HEK293 (cell line): ENCODE results near the gene EEF1AKMT4.

Experiments used
- CTCF ChIP-seq: fragments of 450-650 bp; formaldehyde crosslinking; IDR thresholded peaks from 2 replicates; pipeline ENCODE4 v1.5.1; 2016; ENCODE audit warnings: missing biosample characterization, missing genetic modification characterization
- KLF17 ChIP-seq: fragments of 450-650 bp; formaldehyde crosslinking; IDR thresholded peaks from 2 replicates; pipeline ENCODE4 v1.5.1; 2016; ENCODE audit warnings: missing biosample characterization, missing genetic modification characterization
- KLF8 ChIP-seq: fragments of 450-650 bp; formaldehyde crosslinking; IDR thresholded peaks from 2 replicates; pipeline ENCODE4 v1.5.1; 2016; ENCODE audit warnings: missing biosample characterization, missing genetic modification characterization
- KLF9 ChIP-seq: fragments of 450-650 bp; formaldehyde crosslinking; IDR thresholded peaks from 2 replicates; pipeline ENCODE4 v1.5.1; 2016; ENCODE audit warnings: missing biosample characterization, missing genetic modification characterization, low read depth
- PRDM10 ChIP-seq: fragments of 450-650 bp; formaldehyde crosslinking; IDR thresholded peaks from 2 replicates; pipeline ENCODE4 v1.5.1; 2016; ENCODE audit warnings: missing biosample characterization, missing genetic modification characterization
- PRDM4 ChIP-seq: fragments of 450-650 bp; formaldehyde crosslinking; IDR thresholded peaks from 2 replicates; pipeline ENCODE4 v1.5.1; 2017; ENCODE audit warnings: missing biosample characterization, missing genetic modification characterization
- REPIN1 ChIP-seq: fragments of 450-650 bp; formaldehyde crosslinking; IDR thresholded peaks from 2 replicates; pipeline ENCODE4 v1.5.1; 2017; ENCODE audit warnings: missing biosample characterization, missing genetic modification characterization, low read depth
- SCRT1 ChIP-seq: fragments of 450-650 bp; formaldehyde crosslinking; IDR thresholded peaks from 2 replicates; pipeline ENCODE4 v1.5.1; 2016; ENCODE audit warnings: missing biosample characterization, missing genetic modification characterization, borderline replicate concordance
- YY1 ChIP-seq: fragments of 450-650 bp; formaldehyde crosslinking; IDR thresholded peaks from 2 replicates; pipeline ENCODE4 v1.5.1; 2018; ENCODE audit warnings: missing biosample characterization, missing genetic modification characterization
- ZFHX2 ChIP-seq: fragments of 450-650 bp; formaldehyde crosslinking; conservative IDR thresholded peaks from 2 replicates; pipeline ENCODE4 v1.5.1; 2016; ENCODE audit warnings: missing biosample characterization, missing genetic modification characterization
- ZNF112 ChIP-seq: fragments of 450-650 bp; formaldehyde crosslinking; IDR thresholded peaks from 2 replicates; pipeline ENCODE4 v1.5.0; 2017; ENCODE audit warnings: missing biosample characterization, missing genetic modification characterization
- ZNF155 ChIP-seq: fragments of 450-650 bp; formaldehyde crosslinking; IDR thresholded peaks from 2 replicates; pipeline ENCODE4 v1.5.1; 2016; ENCODE audit warnings: missing biosample characterization, missing genetic modification characterization
- ZNF302 ChIP-seq: fragments of 450-650 bp; formaldehyde crosslinking; IDR thresholded peaks from 2 replicates; pipeline ENCODE4 v1.5.1; 2016; ENCODE audit warnings: missing biosample characterization, missing genetic modification characterization, low read depth
- ZNF324 ChIP-seq: fragments of 450-650 bp; formaldehyde crosslinking; IDR thresholded peaks from 2 replicates; pipeline ENCODE4 v1.5.1; 2016; ENCODE audit warnings: missing biosample characterization, missing genetic modification characterization
- ZNF350 ChIP-seq: fragments of 450-650 bp; formaldehyde crosslinking; IDR thresholded peaks from 2 replicates; pipeline ENCODE4 v1.5.0; 2017; ENCODE audit warnings: missing biosample characterization, mild to moderate bottlenecking, missing genetic modification characterization
- ZNF37A ChIP-seq: fragments of 450-650 bp; IDR thresholded peaks from 2 replicates; pipeline ENCODE4 v1.5.1; 2018; ENCODE audit warnings: missing biosample characterization, missing genetic modification characterization
- ZNF530 ChIP-seq: fragments of 450-650 bp; formaldehyde crosslinking; IDR thresholded peaks from 2 replicates; pipeline ENCODE4 v1.5.1; 2016; ENCODE audit warnings: low read depth, missing biosample characterization, missing genetic modification characterization
- ZNF555 ChIP-seq: fragments of 450-650 bp; formaldehyde crosslinking; conservative IDR thresholded peaks from 2 replicates; pipeline ENCODE4 v1.5.1; 2017; ENCODE audit warnings: missing biosample characterization, mild to moderate bottlenecking, missing genetic modification characterization, inconsistent platforms
- ZNF561 ChIP-seq: fragments of 450-650 bp; IDR thresholded peaks from 2 replicates; pipeline ENCODE4 v1.5.1; 2018; ENCODE audit warnings: missing biosample characterization, missing genetic modification characterization, borderline replicate concordance
- ZNF596 ChIP-seq: fragments of 450-650 bp; IDR thresholded peaks from 2 replicates; pipeline ENCODE4 v1.5.0; 2018; ENCODE audit warnings: missing biosample characterization, mild to moderate bottlenecking, missing genetic modification characterization, moderate library complexity
- ZNF600 ChIP-seq: fragments of 450-650 bp; formaldehyde crosslinking; IDR thresholded peaks from 2 replicates; pipeline ENCODE4 v1.5.1; 2016; ENCODE audit warnings: missing biosample characterization, missing genetic modification characterization
- ZNF610 ChIP-seq: fragments of 450-650 bp; formaldehyde crosslinking; IDR thresholded peaks from 2 replicates; pipeline ENCODE4 v1.5.1; 2016; ENCODE audit warnings: missing biosample characterization, missing genetic modification characterization, borderline replicate concordance
- ZNF624 ChIP-seq: fragments of 450-650 bp; formaldehyde crosslinking; IDR thresholded peaks from 2 replicates; pipeline ENCODE4 v1.5.1; 2017; ENCODE audit warnings: missing biosample characterization, missing genetic modification characterization
- ZNF654 ChIP-seq: fragments of 450-650 bp; formaldehyde crosslinking; IDR thresholded peaks from 2 replicates; pipeline ENCODE4 v1.5.1; 2016; ENCODE audit warnings: low read depth, missing biosample characterization, missing genetic modification characterization
- ZNF677 ChIP-seq: fragments of 450-650 bp; IDR thresholded peaks from 2 replicates; pipeline ENCODE4 v1.5.0; 2018; ENCODE audit warnings: missing biosample characterization, mild to moderate bottlenecking, missing genetic modification characterization, moderate library complexity
- ZNF692 ChIP-seq: fragments of 450-650 bp; formaldehyde crosslinking; IDR thresholded peaks from 2 replicates; pipeline ENCODE4 v1.5.1; 2016; ENCODE audit warnings: missing biosample characterization, missing genetic modification characterization
- ZNF792 ChIP-seq: fragments of 450-650 bp; formaldehyde crosslinking; IDR thresholded peaks from 2 replicates; pipeline ENCODE4 v1.5.1; 2016; ENCODE audit warnings: missing biosample characterization, missing genetic modification characterization
- ZNF830 ChIP-seq: fragments of 450-650 bp; IDR thresholded peaks from 2 replicates; pipeline ENCODE4 v1.5.0; 2018; ENCODE audit warnings: missing biosample characterization, missing genetic modification characterization, low read depth, mild to moderate bottlenecking, moderate library complexity
- ZXDB ChIP-seq: fragments of 450-650 bp; formaldehyde crosslinking; IDR thresholded peaks from 2 replicates; pipeline ENCODE4 v1.5.1; 2016; ENCODE audit warnings: missing biosample characterization, missing genetic modification characterization

EEF1AKMT4 gene

GRCh38 chr3:184298759-184299487 lies 49.5 kb downstream of the EEF1AKMT4 start, which contains the start of gene PSMD2 (continued):
- peak; percentile 26; the same call in 1 of the 2 replicates for TF ChIP-seq PRDM4 (tag by site-specific recombination)
- TF ChIP-seq ZNF350 (tag by site-specific recombination), result no peak
- TF ChIP-seq YY1 (tag by site-specific recombination), result no peak
- peak; percentile 41; the same call in 1 of the 2 replicates for TF ChIP-seq ZNF692 (tag by site-specific recombination)
- no peak for TF ChIP-seq ZNF155 (tag by site-specific recombination)
- TF ChIP-seq ZNF830 (tag by site-specific recombination), result no peak
- no peak for TF ChIP-seq ZNF530 (tag by site-specific recombination)
- 0 out of 2 replicates have a peak, but pooled peaks have one; percentile 23 for TF ChIP-seq KLF17
- peak; percentile 48; the same call in 1 of the 2 replicates for TF ChIP-seq ZXDB (tag by site-specific recombination)
- no peak for TF ChIP-seq CTCF (tag by site-specific recombination)
- TF ChIP-seq ZNF555, result no peak
- TF ChIP-seq ZNF324 (tag by site-specific recombination), result no peak
- no peak for TF ChIP-seq ZNF610 (tag by site-specific recombination)
- TF ChIP-seq ZNF302 (tag by site-specific recombination), result no peak
- peak; percentile 65 for TF ChIP-seq ZFHX2 (tag by site-specific recombination)
- no peak for TF ChIP-seq ZNF561
- no peak for TF ChIP-seq ZNF792
- no peak for TF ChIP-seq ZNF37A
- no peak for TF ChIP-seq ZNF600 (tag by site-specific recombination)
- peak; percentile 68 for TF ChIP-seq PRDM10
- no peak for TF ChIP-seq ZNF112 (tag by site-specific recombination)
- TF ChIP-seq ZNF677, result no peak
- peak; percentile 59; the same call in 1 of the 2 replicates for TF ChIP-seq SCRT1
- no peak for TF ChIP-seq REPIN1
- TF ChIP-seq ZNF624 (tag by site-specific recombination), result no peak
- TF ChIP-seq ZNF654 (tag by site-specific recombination), result no peak
- peak; percentile 77 for TF ChIP-seq KLF9 (tag by site-specific recombination)
- TF ChIP-seq ZNF596, result no peak
- TF ChIP-seq KLF8 (tag by site-specific recombination), result peak; percentile 40; the same call in 1 of the 2 replicates
